Neural cell (in vitro differentiated cells): ENCODE results near the gene DUS1L.

Experiments used
- EP300 ChIP-seq: fragments of 450-650 bp; conservative IDR thresholded peaks from 2 replicates; pipeline ENCODE4 v1.6.1; 2014; ENCODE audit warnings: antibody characterized with exemption, mild to moderate bottlenecking, moderate library complexity; ENCODE audit not compliant: poor library complexity, severe bottlenecking
- RAD21 ChIP-seq: fragments of 450-650 bp; conservative IDR thresholded peaks from 2 replicates; pipeline ENCODE4 v1.6.1; 2014; ENCODE audit warnings: antibody characterized with exemption, mild to moderate bottlenecking, moderate library complexity
- TF ChIP-seq, protein P1 (sequence below): fragments of 450-650 bp; IDR thresholded peaks from 2 replicates; pipeline ENCODE4 v1.5.1; 2014; ENCODE audit warnings: antibody characterized with exemption, mild to moderate bottlenecking, moderate library complexity; ENCODE audit not compliant: poor library complexity, severe bottlenecking

DNA sequence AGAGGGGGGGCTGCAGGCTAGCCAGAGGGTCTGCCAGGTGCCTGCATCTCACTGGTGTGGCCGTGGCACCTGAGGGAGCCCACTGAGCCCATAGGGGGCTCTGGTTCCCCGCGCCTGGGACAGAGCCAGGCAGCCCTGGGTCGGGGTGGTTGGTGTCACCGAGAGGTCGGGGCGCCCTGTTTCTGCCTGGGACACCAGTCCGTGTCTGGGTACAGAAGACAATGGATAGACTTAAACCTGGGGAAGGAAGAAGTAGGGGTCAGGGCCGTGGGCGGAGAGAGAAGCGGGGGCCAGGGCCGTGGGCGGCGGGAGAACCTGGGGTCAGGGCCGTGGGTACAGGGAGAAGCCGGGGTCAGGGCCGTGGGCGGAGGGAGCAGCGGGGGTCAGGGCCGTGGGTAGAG is 17.0 kb downstream of the DUS1L start:
- TF ChIP-seq, protein P1, sequence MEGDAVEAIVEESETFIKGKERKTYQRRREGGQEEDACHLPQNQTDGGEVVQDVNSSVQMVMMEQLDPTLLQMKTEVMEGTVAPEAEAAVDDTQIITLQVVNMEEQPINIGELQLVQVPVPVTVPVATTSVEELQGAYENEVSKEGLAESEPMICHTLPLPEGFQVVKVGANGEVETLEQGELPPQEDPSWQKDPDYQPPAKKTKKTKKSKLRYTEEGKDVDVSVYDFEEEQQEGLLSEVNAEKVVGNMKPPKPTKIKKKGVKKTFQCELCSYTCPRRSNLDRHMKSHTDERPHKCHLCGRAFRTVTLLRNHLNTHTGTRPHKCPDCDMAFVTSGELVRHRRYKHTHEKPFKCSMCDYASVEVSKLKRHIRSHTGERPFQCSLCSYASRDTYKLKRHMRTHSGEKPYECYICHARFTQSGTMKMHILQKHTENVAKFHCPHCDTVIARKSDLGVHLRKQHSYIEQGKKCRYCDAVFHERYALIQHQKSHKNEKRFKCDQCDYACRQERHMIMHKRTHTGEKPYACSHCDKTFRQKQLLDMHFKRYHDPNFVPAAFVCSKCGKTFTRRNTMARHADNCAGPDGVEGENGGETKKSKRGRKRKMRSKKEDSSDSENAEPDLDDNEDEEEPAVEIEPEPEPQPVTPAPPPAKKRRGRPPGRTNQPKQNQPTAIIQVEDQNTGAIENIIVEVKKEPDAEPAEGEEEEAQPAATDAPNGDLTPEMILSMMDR = no peak
- TF ChIP-seq EP300 (no peak), RAD21 (no peak)
